GM12872 (cell line): Measurements from ENCODE around the gene PTGIS.

Experiments
- TF ChIP-seq, protein P1 (sequence below): IDR thresholded peaks from 3 replicates; pipeline ENCODE4 v1.5.1; 2011; ENCODE audit warnings: low read depth, mild to moderate bottlenecking, low read length, moderate library complexity; ENCODE audit not compliant: insufficient read depth

The PTGIS gene

DNA sequence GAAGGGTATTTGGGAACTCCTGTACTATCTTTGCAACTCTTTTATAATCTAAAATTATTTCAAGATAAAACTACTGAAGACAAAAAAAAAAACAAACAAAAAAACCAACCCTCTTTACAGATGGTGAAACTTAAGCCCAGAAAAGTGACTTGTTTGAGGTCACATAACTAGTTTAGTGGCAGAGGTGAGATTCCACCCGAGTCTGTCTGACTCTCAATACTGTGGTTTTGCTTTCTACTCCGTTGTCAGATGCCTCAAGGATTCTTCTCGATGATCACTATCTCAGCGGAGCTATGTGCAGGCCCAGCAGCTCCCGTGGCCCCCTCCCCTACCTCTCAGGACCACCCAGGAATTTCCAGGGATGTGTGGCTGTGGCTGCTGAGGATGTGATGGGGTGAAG lies 49.4 kb downstream of the PTGIS start:
- TF ChIP-seq, protein P1, sequence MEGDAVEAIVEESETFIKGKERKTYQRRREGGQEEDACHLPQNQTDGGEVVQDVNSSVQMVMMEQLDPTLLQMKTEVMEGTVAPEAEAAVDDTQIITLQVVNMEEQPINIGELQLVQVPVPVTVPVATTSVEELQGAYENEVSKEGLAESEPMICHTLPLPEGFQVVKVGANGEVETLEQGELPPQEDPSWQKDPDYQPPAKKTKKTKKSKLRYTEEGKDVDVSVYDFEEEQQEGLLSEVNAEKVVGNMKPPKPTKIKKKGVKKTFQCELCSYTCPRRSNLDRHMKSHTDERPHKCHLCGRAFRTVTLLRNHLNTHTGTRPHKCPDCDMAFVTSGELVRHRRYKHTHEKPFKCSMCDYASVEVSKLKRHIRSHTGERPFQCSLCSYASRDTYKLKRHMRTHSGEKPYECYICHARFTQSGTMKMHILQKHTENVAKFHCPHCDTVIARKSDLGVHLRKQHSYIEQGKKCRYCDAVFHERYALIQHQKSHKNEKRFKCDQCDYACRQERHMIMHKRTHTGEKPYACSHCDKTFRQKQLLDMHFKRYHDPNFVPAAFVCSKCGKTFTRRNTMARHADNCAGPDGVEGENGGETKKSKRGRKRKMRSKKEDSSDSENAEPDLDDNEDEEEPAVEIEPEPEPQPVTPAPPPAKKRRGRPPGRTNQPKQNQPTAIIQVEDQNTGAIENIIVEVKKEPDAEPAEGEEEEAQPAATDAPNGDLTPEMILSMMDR = no peak

DNA sequence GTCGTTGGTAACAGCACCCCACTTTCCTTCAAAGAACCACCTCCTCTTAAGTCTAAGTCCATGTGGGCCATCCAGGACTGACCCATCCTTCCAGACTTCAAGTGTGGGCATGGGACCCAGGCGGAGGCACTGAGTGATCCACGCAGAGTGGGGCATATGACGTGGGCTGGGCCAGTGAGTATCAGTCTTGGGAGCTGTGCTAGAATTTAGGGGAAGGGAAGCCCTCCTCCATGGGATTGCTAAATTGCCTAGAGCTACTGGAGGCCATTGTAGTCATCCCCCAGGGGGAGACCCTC lies 50.2 kb downstream of the PTGIS start:
- TF ChIP-seq, protein P1 = no peak

DNA sequence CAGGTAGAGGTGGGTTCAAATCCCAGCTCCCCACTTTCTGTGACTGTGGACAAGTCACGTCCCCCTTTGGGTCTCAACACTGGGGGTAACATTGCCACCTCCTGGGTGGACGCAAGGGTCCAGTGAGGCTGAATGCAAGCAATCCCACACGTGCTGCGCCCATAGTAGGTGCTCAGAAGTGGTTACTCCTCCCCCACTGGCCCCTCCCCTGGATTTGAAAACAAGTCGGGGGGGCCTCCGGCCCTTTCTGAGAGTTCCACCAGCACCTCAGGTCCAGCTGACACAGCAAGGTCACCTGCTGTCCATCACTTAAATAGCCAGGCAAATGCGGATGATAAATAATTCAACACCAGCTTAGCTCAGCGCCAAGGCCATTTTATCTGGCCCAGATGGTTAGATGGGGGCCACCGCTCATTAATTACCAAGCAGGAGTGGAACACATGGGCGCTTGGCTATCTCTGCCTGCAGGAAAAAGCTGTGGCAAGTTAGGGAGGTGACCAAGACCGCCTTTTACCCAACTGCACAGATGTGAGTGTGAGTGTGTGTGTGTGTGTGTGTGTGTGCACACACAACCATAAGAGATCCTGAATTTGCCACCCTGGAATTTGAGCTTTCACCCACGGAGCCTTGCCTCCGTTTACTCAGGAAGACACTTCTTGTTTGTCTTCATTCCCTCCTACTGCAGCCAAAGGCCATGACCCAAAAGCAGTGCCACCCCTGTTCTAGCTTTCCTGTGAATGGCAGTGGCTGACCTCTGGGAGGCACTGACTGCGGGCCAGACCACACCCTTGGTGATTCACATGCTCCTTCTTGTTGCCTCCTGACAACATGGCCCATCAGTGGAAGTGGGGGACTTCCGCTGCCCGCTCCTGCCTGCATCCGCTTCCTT lies 50.8 kb downstream of the PTGIS start:
- TF ChIP-seq, protein P1 = no peak

DNA sequence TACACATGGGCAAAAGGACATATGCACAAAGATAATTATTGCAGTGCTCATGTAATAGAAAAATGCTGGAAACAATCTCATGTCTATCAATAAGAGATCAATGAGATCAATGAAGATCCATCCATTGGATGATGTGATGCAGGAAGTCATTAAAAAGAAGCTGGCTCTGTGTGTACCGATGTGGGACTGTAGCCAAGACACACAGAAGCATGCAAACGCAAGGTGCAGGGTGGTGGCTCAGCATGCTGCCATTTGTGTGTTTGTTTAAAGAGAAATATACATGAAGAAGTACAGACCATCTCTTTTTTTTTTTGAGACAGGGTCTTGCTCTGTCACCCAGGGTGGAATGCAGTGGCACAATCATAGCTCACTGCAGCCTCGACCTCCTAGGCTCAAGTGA lies 52.4 kb downstream of the PTGIS start:
- TF ChIP-seq, protein P1 = no peak

DNA sequence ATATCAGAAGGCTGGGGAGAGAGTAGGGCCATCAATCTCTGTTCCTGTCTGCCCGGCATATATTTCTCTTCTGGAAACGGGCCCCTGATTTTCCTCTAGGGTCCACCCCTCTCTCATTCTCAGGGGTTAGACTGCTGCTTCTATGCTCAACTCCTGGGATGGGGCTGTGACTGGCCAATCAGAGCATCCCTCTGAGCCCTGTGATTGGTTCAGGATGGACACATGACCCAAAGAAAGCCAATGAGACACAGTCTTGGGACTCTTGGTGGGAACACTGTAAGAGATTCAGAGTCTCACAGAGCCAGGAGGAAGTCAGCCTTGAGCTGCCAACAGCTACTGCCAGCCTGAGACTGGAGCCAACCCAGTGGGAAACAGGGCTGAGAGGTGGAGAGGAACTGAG lies 54.4 kb downstream of the PTGIS start:
- TF ChIP-seq, protein P1 = no peak

DNA sequence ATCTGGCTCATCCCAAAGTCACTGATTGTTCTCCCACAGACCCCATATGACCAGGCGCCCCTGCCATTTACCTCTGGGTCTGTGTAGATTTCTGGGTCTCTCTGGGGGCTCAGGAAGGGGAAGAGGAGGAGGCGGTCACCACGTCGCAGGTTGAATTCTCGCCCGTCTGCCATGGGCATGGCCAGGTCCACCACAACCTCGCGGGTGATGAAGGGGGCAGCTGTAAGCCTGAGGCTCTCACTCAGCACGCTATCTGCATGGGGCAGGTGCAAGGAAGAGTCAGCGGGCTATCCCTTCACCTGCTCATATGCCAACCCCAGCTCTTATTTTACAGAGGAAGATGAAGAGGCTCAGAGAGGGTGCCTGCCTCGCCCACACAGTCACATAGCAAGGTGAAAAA lies 54.9 kb downstream of the PTGIS start:
- TF ChIP-seq, protein P1 = no peak

DNA sequence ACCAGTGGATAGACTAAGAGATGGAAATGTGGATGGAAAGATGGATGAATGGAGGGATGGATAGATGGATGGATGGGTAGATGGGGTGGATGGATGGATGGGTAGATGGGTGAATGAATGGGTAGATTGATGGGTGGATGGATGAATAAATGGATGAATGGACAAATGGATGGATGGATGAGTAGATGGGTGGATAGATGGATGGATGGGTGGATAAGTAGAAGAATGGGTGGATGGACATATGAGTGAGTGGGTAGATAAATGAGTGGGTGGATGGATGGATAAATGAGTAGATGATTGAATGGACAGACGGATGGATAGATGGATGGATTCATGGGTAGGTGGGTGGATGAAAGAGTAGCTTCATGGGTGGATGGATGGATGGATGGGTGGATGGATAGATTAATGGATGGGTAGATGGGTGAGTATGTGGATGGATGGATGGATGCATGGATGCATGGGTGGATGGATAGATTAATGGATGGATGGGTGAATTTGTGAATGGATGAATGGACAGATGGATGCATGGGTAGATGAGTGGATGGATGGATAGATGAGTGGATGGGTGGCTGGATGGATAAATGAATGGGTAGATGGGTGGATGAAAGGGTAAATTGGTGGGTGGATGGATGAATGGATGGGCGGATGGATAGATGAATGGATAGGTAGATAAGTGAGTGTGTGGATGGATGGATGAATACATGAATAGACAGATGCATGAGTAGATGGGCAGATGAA lies 56.0 kb downstream of the PTGIS start:
- TF ChIP-seq, protein P1 = no peak
